Neuron (in vitro differentiated cells): ENCODE data around the gene STX4.

ENCODE experiments used
- H2AFZ ChIP-seq: one replicate; pipeline ENCODE4 v1.6.1; 2013; ENCODE audit warnings: low read depth, mild to moderate bottlenecking, inconsistent platforms, low read length, moderate library complexity
- H3K27me3 ChIP-seq: one replicate; pipeline ENCODE4 v1.6.1; 2013; ENCODE audit warnings: low read length; ENCODE audit not compliant: insufficient read depth
- H3K36me3 ChIP-seq: one replicate; pipeline ENCODE4 v1.6.1; 2013; ENCODE audit warnings: low read length; ENCODE audit not compliant: insufficient read depth
- H3K4me1 ChIP-seq: one replicate; pipeline ENCODE4 v1.6.1; 2013; ENCODE audit warnings: low read length; ENCODE audit not compliant: insufficient read depth
- H3K4me3 ChIP-seq: 2 replicates; pipeline ENCODE4 v1.5.1; 2013; ENCODE audit warnings: mild to moderate bottlenecking, low read length, moderate library complexity
- H3K9me3 ChIP-seq: one replicate; pipeline ENCODE4 v1.6.1; 2013; ENCODE audit warnings: low read length

STX4 gene

DNA sequence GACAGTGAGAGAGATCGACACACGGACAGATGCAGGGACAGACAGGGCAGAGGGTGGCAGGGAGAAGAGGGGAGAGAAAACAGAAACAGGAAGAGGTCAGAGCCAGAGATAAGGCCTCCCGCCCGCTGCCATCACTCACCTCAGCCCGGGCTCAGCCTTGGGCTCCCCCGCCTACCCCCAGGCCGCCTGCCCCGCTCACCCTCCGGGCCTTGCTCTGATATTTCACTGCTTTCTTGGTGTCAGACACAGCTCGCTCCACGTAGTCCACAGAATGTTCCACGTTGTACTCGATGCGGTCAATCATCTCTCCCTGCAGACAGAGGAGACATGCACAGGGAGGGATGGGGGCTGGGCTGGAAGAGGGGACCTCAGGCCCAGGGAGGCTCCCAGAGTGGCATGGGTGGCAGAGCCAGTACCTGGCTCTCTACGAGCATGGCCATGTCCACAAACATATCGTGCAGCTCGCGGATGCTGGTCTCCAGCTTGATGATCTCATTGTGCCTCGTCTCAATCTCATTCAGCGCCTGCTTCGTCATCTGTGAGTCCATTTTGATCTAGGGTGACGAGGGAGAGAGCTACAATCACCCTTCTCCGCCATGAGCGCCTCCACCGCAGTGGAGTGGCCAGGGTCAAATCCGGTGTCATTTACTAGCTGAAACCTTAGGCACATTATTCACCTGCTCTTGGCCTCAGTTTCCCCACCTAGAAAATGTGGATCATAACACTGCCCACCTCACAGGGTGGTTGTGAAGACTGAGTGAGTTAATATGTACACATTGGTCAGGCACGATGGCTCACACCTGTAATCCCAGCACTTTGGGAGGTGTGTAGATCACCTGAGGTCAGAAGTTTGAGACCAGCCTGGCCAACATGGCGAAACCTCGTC is 40.2 kb upstream of the STX4 start:
- peaks cover 5% of the 10 kb centered on the region for H3K9me3 ChIP-seq
- H3K27me3 ChIP-seq: no peaks in the 10 kb centered on the region
- no peak overlapping the region for H2AFZ ChIP-seq
- H3K36me3 ChIP-seq: peaks cover 2% of the 10 kb centered on the region
- no peak overlapping the region for H3K4me3 ChIP-seq
- no peaks in the 10 kb centered on the region for H3K4me1 ChIP-seq

DNA sequence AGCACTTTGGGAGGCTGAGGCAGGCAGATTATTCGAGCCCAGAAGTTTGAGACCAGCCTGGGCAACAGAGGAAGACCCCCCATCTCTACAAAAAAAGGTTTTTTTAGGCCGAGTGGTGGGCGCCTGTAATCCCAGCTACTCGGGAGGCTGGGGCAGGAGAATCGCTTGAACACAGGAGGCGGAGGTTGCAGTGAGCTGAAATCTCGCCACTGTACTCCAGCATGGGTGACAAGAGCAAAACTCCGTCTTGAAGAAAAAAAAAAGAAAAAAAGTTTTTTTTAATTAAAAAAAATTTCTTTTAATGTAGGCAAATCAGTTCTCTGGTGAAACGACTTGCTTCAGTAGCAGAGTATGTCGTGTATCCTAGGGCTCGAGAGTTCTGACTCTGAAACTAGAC is 37.4 kb upstream of the STX4 start:
- H3K4me1 ChIP-seq: no peaks in the 10 kb centered on the region
- peaks cover 5% of the 10 kb centered on the region for H3K9me3 ChIP-seq
- H3K36me3 ChIP-seq: peaks cover 2% of the 10 kb centered on the region
- H3K27me3 ChIP-seq: no peaks in the 10 kb centered on the region
- H2AFZ ChIP-seq: no peak overlapping the region
- no peak overlapping the region for H3K4me3 ChIP-seq

DNA sequence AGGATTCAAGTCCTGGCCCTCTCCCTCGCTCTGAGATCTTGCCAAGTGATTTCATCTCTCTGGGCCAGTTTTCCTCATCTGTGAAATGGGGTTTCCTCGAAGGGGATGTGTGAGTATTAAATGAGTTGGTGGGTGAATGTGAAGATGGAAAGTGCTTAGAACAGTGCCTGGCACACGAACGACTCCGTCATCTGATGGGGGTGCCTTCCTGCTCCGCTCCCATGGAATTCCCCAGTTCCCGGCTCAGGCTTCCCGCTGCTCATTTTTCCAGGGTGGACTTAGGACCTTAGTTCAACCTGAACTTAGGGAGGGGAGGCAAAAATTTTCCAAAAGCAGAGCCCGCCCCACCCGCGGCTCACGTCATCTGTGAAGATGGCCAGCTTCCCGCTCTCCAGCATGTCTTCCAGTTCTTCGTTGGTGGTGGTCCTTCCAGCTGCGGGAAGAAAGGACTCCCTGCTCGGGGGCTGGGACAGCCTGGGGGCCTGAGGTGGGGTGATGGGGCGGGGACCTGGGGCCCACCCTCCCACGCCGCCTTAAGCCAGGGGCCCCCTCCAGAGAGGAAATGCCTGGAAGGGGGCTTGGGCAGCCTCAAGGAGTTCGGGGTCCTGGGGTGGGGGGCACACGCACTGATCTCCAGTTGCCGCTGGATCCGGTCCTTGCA is 36.9 kb upstream of the STX4 start:
- no peaks in the 10 kb centered on the region for H3K27me3 ChIP-seq
- no peak overlapping the region for H2AFZ ChIP-seq
- H3K9me3 ChIP-seq: peaks cover 5% of the 10 kb centered on the region
- H3K4me1 ChIP-seq: no peaks in the 10 kb centered on the region
- no peak overlapping the region for H3K4me3 ChIP-seq
- H3K36me3 ChIP-seq: peaks cover 2% of the 10 kb centered on the region

DNA sequence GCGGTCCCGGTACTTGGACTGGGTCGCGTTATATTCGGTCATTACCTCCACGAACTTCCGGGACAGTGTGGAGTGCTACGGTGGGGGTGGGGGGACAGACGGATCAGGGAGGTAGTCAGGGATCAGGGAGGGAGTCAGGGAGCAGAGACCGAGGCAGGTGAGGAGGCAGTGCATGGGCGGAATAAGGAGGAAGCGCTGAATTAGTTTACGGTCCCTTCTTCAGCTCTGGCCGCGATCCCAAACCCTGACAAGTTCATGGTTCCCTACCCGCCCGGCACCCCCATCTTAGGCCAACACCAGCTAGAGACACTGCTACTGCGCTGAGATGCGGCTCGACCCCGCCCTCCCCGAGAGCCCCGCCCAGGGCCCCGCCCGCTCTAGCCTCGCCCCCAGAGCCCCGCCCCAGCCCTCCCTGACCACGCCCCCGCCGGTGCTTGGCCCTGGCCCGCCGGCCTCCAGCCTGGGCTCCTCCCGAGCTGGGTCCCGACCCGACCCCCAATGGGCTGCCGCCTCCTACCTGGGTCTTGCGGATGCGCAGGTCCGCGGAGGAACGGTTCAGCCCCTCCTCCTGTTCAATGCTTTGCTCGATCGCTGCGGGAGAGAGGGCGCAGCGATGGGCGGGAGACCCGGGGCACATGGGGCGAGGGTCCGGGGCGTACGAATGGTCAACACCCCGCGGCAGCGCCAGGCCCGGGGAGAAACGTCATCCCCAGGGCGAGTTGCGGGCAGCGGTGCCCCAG is 36.2 kb upstream of the STX4 start:
- H3K27me3 ChIP-seq: no peaks in the 10 kb centered on the region
- peaks cover 2% of the 10 kb centered on the region for H3K4me1 ChIP-seq
- H3K36me3 ChIP-seq: no peaks in the 10 kb centered on the region
- H3K9me3 ChIP-seq: peaks cover 5% of the 10 kb centered on the region
- no peak overlapping the region for H3K4me3 ChIP-seq
- no peak overlapping the region for H2AFZ ChIP-seq

DNA sequence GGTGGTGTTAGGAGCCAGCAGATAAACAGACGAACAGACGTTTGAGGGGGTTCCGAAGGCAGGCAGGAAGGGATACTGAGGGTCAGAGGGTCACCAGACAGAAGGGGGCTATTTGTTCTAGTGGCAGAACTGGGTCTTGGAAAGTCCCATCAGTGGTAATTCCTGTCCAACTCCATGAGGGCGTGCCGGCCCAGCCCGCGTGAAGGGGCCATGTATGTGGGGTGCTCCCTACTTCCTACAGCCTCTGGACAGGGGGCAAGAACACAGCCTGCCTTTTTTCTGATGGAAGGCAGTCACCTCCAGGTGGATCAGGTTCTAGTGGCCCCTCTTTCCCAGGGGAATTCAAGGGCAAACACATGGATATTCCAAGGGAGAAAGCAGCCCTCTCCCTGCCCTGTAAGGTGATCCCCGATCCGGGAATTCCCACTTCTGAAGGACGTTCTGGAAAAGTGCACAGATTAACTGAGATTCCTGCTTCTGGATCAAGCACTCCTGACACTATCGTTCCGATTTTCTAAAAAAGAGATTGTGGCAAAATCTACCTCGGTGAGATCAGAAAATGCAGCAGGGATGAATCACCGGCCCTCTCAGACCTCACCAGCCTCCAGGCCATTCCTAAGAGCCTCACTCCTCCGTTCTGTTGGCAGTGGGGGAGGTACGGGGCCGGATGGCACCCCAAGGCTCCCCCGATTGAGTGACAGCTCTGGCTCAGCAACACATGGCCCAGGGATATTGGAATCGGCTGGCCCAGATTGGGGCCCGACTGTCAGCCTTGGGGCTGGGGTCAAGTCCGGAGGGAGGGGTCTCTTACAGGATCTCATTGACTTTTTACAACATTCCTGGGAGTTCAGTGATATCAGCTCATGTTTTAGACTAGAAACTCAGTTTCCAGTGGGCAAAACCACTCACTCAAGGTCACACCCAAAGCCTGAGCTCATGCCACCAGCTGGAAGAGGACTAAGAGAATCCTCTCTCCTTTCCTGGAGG is 35.3 kb upstream of the STX4 start:
- Histone ChIP-seq H2AFZ (no peak overlapping the region), H3K4me3 (no peak overlapping the region), H3K4me1 (peaks cover 5% of the 10 kb centered on the region), H3K27me3 (no peaks in the 10 kb centered on the region), H3K36me3 (no peaks in the 10 kb centered on the region), H3K9me3 (peaks cover 5% of the 10 kb centered on the region)

DNA sequence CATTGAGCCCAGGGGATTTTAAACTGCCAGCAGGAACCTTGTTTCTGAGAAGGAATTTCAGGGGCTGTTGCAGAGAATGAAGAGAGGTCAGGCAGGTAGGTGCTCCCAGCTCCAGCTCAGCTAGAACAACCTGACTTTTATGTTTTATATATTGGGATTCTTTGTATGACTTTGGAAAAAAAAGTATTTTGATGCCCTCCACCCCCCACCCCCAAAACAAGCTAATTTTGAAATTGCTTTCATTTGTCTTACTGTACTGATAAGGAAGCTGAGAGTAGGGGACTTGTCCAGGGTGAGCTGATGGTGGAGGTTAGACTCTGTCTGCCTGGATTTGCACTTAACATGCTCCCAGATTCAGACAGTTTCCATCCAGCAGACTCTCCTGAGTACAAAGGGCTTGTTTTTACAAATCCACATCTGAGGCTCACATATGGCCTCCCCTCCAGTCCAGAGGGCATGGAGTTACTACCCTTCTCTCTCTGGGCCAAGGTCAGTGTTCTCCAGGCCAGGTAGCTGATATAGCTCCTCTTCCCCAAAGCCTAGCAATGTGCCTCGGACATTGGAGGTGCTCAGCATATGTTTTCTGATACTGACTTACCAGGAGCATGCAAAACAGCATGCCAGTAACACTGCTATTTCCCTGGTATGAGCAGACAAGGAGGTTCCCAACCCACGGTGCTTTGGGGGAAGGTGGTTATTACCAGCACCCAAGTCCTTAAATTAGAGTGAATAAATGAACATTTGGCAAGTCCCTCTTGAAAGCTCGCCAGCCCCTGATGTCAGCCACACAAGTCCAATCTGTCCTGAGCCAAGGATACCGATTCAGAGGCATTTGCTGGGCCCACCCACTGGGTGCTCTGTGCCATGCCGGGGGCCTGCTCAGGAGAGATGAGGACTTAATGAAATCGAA is 34.3 kb upstream of the STX4 start:
- Histone ChIP-seq H3K4me3 (no peak overlapping the region), H3K27me3 (no peaks in the 10 kb centered on the region), H3K9me3 (peaks cover 5% of the 10 kb centered on the region), H3K36me3 (no peaks in the 10 kb centered on the region), H3K4me1 (peaks cover 5% of the 10 kb centered on the region), H2AFZ (no peak overlapping the region)

DNA sequence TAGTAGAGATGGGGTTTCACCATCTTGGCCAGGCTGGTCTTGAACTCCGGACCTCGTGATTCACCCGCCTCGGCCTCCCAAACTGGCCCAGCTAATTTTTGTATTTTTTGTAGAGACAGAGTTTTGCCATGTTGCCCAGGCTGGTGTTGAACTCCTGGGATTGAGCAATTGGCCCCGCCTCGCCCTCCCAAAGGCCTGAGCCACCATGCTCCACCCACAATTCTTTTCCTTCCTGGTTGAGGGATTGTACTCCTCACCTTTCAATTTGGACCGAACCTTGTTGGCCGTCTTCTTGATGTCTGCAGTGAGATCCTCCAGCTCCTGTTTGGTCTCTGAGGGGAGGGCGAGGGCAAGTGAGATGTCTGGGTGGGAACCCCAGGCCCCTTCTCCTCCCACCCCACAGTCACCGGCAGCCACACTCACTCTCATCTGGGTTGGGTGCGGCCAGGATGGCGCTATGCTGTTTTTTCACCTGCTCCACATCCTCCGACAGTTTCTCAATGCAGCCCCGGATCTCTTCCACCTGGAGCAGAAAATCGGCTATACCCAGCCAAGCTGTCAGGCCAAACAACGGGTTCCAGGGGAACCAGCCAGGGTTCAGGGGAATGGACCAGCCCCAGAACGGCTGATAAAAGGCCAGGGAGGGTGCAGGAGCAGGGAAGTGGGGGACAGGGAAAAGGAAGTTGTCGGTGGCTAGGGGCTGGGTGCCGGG is 32.5 kb upstream of the STX4 start:
- Histone ChIP-seq H3K27me3 (no peaks in the 10 kb centered on the region), H3K9me3 (peaks cover 5% of the 10 kb centered on the region), H3K36me3 (no peaks in the 10 kb centered on the region), H3K4me3 (no peak overlapping the region), H2AFZ (no peak overlapping the region), H3K4me1 (peaks cover 6% of the 10 kb centered on the region)

DNA sequence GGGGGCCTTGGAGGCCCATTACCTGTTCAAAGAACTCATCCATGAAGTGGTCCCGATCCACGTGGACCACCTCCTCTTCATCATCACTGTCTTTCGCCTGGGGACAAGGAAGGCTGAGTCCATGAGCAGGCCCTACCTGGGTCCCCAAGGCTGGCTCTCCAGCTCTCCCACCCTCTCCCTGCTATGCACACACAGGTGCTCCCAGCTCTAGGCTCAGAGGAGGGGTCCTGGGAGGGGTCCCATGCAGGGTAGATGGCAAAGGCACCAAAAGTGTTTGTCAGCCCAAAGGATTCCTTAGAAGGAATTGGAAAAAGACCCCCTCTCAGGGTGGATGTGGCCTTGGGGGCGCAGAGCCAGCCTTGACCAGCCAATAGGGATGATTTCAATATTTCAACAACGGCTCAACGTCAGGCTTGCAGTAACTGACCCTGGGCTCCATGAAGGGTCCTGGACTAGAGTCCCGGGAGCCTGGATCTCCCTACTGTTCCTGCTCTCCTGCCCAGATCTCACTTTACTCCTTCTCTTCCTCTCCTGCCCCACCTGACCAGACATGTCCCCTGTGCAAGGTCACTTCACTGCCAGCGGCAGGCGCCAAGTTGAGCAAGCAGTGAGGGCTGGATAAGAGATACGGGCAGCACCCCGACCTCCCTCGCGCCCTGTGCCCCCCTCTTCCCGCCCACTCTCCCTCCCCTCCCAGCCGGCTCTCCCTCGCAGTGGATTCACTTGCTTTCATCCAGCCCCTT is 31.7 kb upstream of the STX4 start:
- Histone ChIP-seq H3K36me3 (no peaks in the 10 kb centered on the region), H3K27me3 (no peaks in the 10 kb centered on the region), H2AFZ (no peak overlapping the region), H3K4me3 (no peak overlapping the region), H3K4me1 (peaks cover 15% of the 10 kb centered on the region), H3K9me3 (peaks cover 5% of the 10 kb centered on the region)

DNA sequence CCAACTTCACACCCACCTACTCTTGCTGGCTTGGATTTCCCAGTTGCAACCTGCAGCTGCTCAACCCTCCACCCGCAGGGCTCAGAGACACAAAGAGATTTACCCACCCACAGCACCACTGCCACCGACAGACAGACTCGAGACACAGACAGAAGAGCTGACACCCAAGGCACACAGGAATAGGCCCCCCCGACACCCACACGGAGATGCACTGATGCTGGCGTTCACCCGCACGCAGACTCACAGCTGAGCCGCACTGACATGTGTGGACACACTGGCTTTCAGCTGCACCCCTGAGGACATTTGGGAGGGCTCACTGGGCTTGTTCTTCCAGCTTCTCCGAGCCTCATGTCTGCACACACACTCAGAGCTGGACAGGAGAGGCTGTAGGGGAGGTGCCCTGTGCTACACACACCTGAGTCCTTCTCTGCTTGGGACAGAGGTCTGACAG is 31.1 kb upstream of the STX4 start:
- no peak overlapping the region for H3K4me3 ChIP-seq
- H3K4me1 ChIP-seq: peaks cover 15% of the 10 kb centered on the region
- no peak overlapping the region for H2AFZ ChIP-seq
- peaks cover 5% of the 10 kb centered on the region for H3K9me3 ChIP-seq
- H3K27me3 ChIP-seq: no peaks in the 10 kb centered on the region
- no peaks in the 10 kb centered on the region for H3K36me3 ChIP-seq

DNA sequence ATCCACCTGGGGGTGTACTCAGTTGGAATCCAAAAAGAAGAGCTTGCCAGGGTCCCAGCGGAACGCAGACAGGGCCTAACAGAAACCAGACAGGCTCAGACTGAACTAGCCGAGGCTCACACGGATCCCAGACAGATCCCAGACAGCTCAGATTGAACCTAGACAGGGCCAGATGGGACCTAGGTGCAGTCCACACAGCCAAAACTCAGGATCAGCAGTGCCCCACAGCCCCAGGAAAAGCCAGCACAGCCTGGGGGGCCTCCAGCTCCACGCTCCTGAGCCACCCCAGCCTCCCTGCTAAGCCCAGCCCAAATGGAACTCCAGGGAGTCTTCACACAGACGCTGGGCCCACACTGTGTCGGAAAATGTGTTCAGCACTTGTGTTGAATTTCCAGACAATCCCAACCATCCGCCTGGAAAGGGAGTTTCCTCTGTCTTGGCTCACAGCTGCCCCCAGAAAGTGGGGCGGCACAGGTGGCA is 30.5 kb upstream of the STX4 start:
- no peaks in the 10 kb centered on the region for H3K27me3 ChIP-seq
- H2AFZ ChIP-seq: no peak overlapping the region
- H3K36me3 ChIP-seq: no peaks in the 10 kb centered on the region
- peaks cover 15% of the 10 kb centered on the region for H3K4me1 ChIP-seq
- no peak overlapping the region for H3K4me3 ChIP-seq
- H3K9me3 ChIP-seq: no peaks in the 10 kb centered on the region

DNA sequence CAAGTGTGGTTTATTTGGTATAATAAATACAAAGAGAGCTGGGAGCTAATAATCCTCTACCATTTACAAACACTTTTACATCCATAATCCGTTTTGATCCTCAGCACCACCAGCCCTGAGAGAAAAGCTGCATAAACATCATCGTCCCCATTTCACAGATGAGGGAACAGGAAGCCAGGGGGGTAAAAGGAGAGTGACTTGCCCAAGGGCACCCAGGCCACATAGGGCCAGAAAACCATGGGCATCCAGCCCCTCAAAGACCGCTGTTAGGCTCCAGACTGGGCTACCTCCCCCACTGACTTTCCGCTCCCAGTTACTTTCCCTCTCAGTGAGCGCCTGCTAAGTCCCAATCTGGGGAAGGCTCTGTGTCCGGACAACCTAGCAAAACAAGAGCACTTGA is 29.6 kb upstream of the STX4 start:
- Histone ChIP-seq H3K9me3 (no peaks in the 10 kb centered on the region), H3K4me1 (peaks cover 15% of the 10 kb centered on the region), H3K36me3 (no peaks in the 10 kb centered on the region), H3K27me3 (no peaks in the 10 kb centered on the region), H3K4me3 (no peak overlapping the region), H2AFZ (no peak overlapping the region)
